Dedifferentiated amniotic fluid mesenchymal stem cell (primary cell): ENCODE measurements around the gene RAB6D.
"Not testable (repeated sequence)": the region's sequence is repeated elsewhere in the genome, so short reads cannot be mapped to it uniquely, and the experiment has no call there.

Experiments
- DNase-seq: peaks from one replicate; pipeline ENCODE4 v3.0.0-alpha.2; 2016; ENCODE audit errors: extremely low spot score

RAB6D gene

GRCh38 chr2:131366643-131367042, 2.7 kb upstream of the RAB6D start:
- no peak for DNase-seq

- DNase-seq: no peak
These were observed 1.5 kb upstream of the RAB6D start for GRCh38 chr2:131365452-131365851.

DNA sequence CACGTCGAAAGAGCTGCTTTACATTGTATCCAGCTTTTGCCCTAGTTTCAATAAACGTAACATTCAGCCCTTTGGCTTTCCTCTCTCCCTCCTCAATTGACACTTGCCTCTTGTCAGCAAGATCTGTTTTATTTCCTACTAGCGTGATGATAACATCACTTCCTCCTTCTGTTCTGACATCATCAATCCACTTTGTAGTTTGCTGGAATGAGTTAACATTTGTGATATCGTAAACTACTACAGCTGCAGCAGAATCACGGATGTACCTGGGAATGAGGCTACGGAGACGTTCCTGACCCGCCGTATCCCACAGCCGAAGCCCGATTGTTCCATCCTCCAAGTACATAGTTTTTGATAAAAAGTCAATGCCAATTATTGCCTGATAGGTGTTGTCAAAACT, 755 bp downstream of the RAB6D start:
- not testable (repeated sequence) for DNase-seq

GRCh38 chr2:131361773-131362172, 2.2 kb downstream of the RAB6D start:
- not testable (repeated sequence) for DNase-seq

DNA sequence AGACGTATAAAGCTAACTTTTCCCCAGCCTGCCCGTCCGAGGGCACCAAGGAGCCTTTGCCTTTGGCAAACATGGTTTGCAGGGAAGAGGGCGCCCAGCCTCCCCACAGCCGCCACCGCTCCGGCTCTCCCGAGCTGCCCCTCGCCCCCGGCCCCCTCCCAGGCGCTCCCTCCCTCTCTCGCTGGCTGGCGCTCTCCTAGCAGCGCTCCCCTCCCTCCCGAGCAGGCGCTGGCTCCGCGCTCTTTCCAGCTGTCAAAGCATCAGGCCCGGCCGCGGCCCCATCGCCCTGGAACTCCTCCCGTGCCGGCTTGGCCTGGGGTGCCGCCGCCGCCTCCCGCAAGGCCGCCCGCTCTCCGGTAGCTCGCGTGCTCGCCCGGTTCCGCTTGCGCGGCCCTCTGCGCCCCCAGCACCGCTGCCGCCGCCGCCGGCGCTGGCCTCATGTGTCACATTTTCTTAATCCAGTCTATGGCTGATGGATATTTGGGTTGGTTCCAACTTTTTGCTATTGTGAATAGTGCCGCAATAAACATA, 10.7 kb downstream of the RAB6D start:
- DNase-seq: not testable (repeated sequence)

DNA sequence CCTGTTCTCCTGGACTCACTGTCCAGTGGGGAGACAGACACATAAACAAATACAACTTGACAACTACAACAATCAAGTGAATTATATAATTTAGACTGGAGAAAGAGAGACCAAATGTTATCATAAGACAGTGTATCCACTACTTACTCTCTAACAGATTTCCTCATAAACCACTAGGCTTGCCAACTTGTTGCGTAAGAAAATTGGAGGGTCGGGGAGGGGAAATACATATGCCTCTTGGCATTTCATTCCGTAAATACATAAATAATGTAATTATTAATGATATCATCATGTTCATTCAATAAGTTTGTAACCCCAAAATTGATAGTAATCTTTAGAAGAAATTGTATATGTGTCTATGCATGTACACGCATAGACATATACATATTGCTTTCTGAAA, 14.9 kb downstream of the RAB6D start:
- no peak for DNase-seq

GRCh38 chr2:131347035-131347434, 16.9 kb downstream of the RAB6D start:
- DNase-seq: not testable (repeated sequence)

GRCh38 chr2:131339307-131339706, 24.7 kb downstream of the RAB6D start:
- DNase-seq: not testable (repeated sequence)

DNA sequence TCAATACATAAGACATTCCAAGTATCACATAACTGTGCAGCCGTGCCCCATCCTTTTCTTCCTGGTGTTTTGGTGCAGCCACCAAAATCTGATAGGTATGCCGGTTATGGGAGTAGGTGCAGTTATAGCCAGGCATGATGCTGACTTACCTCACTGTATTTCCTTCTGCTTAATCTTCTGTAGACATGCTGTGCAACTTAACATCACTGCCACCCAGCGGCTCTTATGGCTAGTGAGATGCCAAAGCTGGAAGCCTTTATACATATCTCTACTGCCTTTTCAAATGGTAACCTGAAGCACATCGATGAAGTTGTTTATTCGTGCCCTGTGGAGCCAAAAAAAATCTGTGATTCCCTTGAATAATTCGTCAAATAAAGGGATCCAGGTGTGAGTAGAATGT, 28.6 kb downstream of the RAB6D start:
- DNase-seq: not testable (repeated sequence)

- not testable (repeated sequence) for DNase-seq
These were observed 31.3 kb downstream of the RAB6D start for GRCh38 chr2:131332709-131333108.

GRCh38 chr2:131331000-131331399, 33.0 kb downstream of the RAB6D start:
- DNase-seq: not testable (repeated sequence)

DNA sequence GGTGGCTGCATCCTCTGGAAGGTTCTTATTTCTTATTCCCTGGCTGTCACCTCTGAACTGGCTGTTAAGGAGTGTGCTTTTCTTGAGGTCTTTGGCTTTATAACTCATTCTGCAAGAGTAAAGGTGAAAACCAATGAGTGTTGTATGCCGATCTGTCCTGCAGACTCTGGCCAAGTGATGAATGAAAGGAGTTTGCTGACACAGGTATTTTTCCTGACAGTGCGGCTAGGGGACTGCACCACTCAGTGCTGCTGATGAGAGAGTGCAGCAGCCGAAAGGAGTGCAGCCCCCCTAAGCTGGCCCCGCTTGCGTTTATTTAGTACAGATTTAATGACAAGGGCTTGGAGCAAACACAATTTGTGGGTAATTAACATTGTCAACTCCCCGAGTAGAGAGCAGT, 41.8 kb downstream of the RAB6D start:
- no peak for DNase-seq

- not testable (repeated sequence) for DNase-seq
These were observed 42.6 kb downstream of the RAB6D start for GRCh38 chr2:131321344-131321743.

DNA sequence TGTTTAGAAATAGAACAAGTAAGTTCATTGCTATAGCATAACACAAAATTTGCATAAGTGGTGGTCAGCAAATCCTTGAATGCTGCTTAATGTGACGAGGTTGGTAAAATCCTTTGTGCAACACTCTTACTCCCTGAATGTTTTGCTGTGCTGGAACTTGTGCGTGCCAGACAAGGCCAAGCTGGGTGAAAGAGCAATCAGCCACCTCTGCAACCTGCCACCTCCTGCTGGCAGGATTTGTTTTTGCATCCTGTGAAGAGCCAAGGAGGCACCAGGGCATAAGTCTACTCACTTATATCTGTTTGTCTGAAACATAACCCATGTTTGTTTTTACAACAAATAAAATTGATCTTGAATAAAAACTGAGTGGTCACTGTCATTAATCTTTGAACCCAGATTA, 53.0 kb downstream of the RAB6D start:
- not testable (repeated sequence) for DNase-seq
